Measurements from ENCODE around the gene ATP6V1D.

ATP6V1D gene

DNA sequence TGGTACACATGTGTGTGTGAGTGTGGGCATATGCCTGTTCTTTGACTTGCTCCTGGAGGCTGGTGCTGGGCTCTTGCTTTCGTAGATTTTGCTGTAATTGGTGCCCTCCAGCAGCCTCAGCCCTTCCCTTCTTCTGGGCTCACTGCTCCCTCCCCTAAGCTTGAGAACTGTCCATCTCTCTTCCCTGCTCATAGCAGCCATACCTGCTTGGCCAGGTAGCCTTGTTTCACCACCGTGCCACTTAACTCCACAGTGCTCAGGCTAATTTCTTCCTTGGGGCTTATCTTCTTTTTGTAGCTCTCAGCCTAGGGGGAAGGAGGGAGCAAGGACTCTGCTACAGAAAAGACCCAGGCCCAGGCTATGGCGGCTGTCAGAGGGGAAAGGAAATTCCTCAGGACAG lies 32.5 kb upstream of the ATP6V1D start:
- no peak overlapping the region for H3K9ac ChIP-seq (ENCODE audit: low read length)
- H3K36me3 ChIP-seq (ENCODE audit: low read length): no peaks in the 10 kb centered on the region
- TF ChIP-seq CTCF (IDR thresholded peaks at IDR 0.05; ENCODE audit: insufficient read depth, low read length, poor library complexity, severe bottlenecking) (no peak), EZH2phosphoT487 (conservative IDR thresholded peaks at IDR 0.05; ENCODE audit: low read length) (no peak)
- H3K4me3 ChIP-seq (ENCODE audit: insufficient read depth, low read length, poor library complexity, severe bottlenecking): no peak overlapping the region
- no peaks in the 10 kb centered on the region for H3K79me2 ChIP-seq (ENCODE audit: insufficient read depth, low read length)
- H3K4me2 ChIP-seq (ENCODE audit: low read depth, low read length, poor library complexity, severe bottlenecking): no peak overlapping the region
- no peaks in the 10 kb centered on the region for H3F3A ChIP-seq (ENCODE audit: insufficient read depth)
- H2AFZ ChIP-seq (ENCODE audit: low read depth, low read length, severe bottlenecking): no peak overlapping the region
- H4K20me1 ChIP-seq (ENCODE audit: low read depth, low read length): no peaks in the 10 kb centered on the region
- no peaks in the 10 kb centered on the region for H3K9me2 ChIP-seq (replicated peaks; ENCODE audit: insufficient read depth, low read length)
- H3K27me3 ChIP-seq (ENCODE audit: low read length): no peaks in the 10 kb centered on the region
- no peak overlapping the region for H3K27ac ChIP-seq (ENCODE audit: low read depth, low read length)
- H3K9me3 ChIP-seq (ENCODE audit: insufficient read depth, low read length): no peaks in the 10 kb centered on the region

DNA sequence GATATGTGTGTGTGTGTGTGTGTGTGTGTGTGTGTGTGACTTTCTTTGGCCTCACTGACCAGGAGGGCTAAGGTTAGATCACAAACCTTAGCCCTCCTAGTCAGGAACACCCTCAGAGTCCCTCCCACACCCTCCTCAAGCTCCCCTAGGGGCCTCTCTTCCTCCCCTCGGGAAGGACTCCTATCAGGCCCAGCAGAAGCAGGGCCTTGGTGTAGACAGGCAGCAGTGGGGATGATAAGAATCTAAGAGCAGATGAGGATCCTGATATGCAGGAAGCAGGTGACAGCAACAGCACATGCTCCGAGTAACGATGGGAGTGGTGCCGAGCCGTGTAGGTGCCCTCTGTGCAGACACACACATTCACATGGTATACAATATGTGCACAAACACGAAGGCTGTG lies 31.7 kb upstream of the ATP6V1D start:
- Histone ChIP-seq H3K9me3 (ENCODE audit: insufficient read depth, low read length) (no peaks in the 10 kb centered on the region), H3K27me3 (ENCODE audit: low read length) (no peaks in the 10 kb centered on the region), H3K27ac (ENCODE audit: low read depth, low read length) (no peak overlapping the region), H2AFZ (ENCODE audit: low read depth, low read length, severe bottlenecking) (no peak overlapping the region), H3K9me2 (replicated peaks; ENCODE audit: insufficient read depth, low read length) (no peaks in the 10 kb centered on the region), H3K4me2 (ENCODE audit: low read depth, low read length, poor library complexity, severe bottlenecking) (no peak overlapping the region), H3K4me3 (ENCODE audit: insufficient read depth, low read length, poor library complexity, severe bottlenecking) (no peak overlapping the region), H3K79me2 (ENCODE audit: insufficient read depth, low read length) (no peaks in the 10 kb centered on the region), H3F3A (ENCODE audit: insufficient read depth) (peaks cover 7% of the 10 kb centered on the region; the same call in 1 of the 2 replicates), H3K36me3 (ENCODE audit: low read length) (0 out of 2 replicates have a peak, but pooled peaks cover 4% of the 10 kb centered on the region), H4K20me1 (ENCODE audit: low read depth, low read length) (no peaks in the 10 kb centered on the region), H3K9ac (ENCODE audit: low read length) (no peak overlapping the region)
- TF ChIP-seq EZH2phosphoT487 (conservative IDR thresholded peaks at IDR 0.05; ENCODE audit: low read length): no peak
- no peak for TF ChIP-seq CTCF (IDR thresholded peaks at IDR 0.05; ENCODE audit: insufficient read depth, low read length, poor library complexity, severe bottlenecking)

DNA sequence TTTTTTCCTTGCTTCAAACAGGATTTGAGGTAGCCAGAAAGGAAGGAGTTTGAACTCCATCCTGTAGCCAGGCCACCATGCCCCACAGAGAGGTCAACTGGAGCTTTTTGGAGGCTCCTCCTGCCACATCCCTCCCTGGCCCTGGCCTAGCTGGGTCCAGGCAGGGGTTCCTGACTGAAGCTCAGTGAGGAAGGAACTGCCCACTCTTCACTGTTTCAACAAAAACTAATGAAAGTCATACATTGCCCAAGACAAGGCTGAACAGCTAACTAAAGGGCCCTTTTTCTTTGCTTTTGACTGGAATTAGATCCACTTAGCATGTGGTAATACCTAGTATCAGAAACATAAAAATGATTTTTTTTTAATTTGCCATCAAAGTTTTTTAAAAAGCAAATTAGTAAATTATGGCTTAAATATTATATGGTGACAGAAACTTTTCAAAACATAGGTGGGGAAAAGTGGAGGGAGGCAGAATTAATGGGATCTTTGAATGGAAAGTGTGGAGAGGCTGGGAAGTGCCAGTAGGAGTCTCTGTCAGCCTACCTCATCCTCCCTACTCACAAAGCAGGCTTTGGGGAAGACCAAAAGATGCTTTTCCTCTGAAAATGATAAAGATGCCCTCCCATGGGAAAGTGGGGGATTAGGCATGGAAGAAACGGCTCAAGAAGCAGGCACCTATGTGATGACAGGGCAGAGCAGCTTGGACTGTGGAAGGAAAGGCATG lies 30.4 kb upstream of the ATP6V1D start:
- H3K9ac ChIP-seq (ENCODE audit: low read length): no peak overlapping the region
- H3K36me3 ChIP-seq (ENCODE audit: low read length): peaks cover 8% of the 10 kb centered on the region
- no peak overlapping the region for H3K4me2 ChIP-seq (ENCODE audit: low read depth, low read length, poor library complexity, severe bottlenecking)
- no peaks in the 10 kb centered on the region for H3K27me3 ChIP-seq (ENCODE audit: low read length)
- peaks cover 11% of the 10 kb centered on the region; the same call in 1 of the 2 replicates for H3F3A ChIP-seq (ENCODE audit: insufficient read depth)
- H3K79me2 ChIP-seq (ENCODE audit: insufficient read depth, low read length): no peaks in the 10 kb centered on the region
- H3K9me3 ChIP-seq (ENCODE audit: insufficient read depth, low read length): no peaks in the 10 kb centered on the region
- no peaks in the 10 kb centered on the region for H4K20me1 ChIP-seq (ENCODE audit: low read depth, low read length)
- TF ChIP-seq EZH2phosphoT487 (conservative IDR thresholded peaks at IDR 0.05; ENCODE audit: low read length) (no peak), CTCF (IDR thresholded peaks at IDR 0.05; ENCODE audit: insufficient read depth, low read length, poor library complexity, severe bottlenecking) (no peak)
- H3K4me3 ChIP-seq (ENCODE audit: insufficient read depth, low read length, poor library complexity, severe bottlenecking): no peak overlapping the region
- H2AFZ ChIP-seq (ENCODE audit: low read depth, low read length, severe bottlenecking): no peak overlapping the region
- H3K27ac ChIP-seq (ENCODE audit: low read depth, low read length): no peak overlapping the region
- no peaks in the 10 kb centered on the region for H3K9me2 ChIP-seq (replicated peaks; ENCODE audit: insufficient read depth, low read length)
